Tibial artery (tissue), 4 donors: ENCODE data around the gene CRLF1.
"Not testable (repeated sequence)": the region's sequence is repeated elsewhere in the genome, so short reads cannot be mapped to it uniquely, and the experiment has no call there.

Source experiments
- DNase-seq, 2 donors: peaks; one replicate each; pipeline ENCODE4 v3.0.0-alpha.2; 2019
- H3K27ac ChIP-seq, 2 donors: fragments of 200-600 bp; sonication (generic) in 1 of 2; 1 replicate in 1 of 2; 2 replicates in 1 of 2; pipeline ENCODE4 v1.5.1; 2018 to 2019; ENCODE audit warnings: mild to moderate bottlenecking in 1 of 2
- H3K27me3 ChIP-seq, 2 donors: fragments of 200-600 bp; sonication (generic) in 1 of 2; one replicate each; pipeline versions ENCODE4 v1.5.1 to v1.6.0; 2016 to 2019
- H3K36me3 ChIP-seq, 3 donors: fragments of 200-600 bp; sonication (generic) in 2 of 3; one replicate each; pipeline ENCODE4 v1.5.1; 2016 to 2019; ENCODE audit warnings: mild to moderate bottlenecking in 2 of 3
- H3K4me1 ChIP-seq, 4 donors: fragments of 200-600 bp; sonication (generic) in 2 of 4; 1 replicate in 3 of 4; 2 replicates in 1 of 4; pipeline ENCODE4 v1.5.1; 2016 to 2019
- H3K4me3 ChIP-seq, 2 donors: fragments of 200-600 bp; sonication (generic) in 1 of 2; 1 replicate in 1 of 2; 2 replicates in 1 of 2; pipeline ENCODE4 v1.5.1; 2018 to 2019; ENCODE audit warnings: mild to moderate bottlenecking in 2 of 2
- H3K9me3 ChIP-seq, 3 donors: fragments of 200-600 bp; sonication (generic) in 1 of 3; one replicate each; pipeline ENCODE4 v1.5.1; 2016 to 2019
- CTCF ChIP-seq, 2 experiments: fragments of 200-600 bp in 1 of 2; fragments of 450-650 bp in 1 of 2; IDR thresholded peaks; one replicate each; pipeline ENCODE4 v1.5.1; 2017 to 2019; ENCODE audit warnings: antibody characterized with exemption in 2 of 2, mild to moderate bottlenecking in 1 of 2, moderate library complexity in 1 of 2
- intact Hi-C: fragments of 100-400 bp; cut with DNase I; formaldehyde crosslinking; loops from one replicate; pipeline ENCODE4 v1.15.0; 2023; ENCODE audit warnings: low total_unique reads

CRLF1 gene

DNA sequence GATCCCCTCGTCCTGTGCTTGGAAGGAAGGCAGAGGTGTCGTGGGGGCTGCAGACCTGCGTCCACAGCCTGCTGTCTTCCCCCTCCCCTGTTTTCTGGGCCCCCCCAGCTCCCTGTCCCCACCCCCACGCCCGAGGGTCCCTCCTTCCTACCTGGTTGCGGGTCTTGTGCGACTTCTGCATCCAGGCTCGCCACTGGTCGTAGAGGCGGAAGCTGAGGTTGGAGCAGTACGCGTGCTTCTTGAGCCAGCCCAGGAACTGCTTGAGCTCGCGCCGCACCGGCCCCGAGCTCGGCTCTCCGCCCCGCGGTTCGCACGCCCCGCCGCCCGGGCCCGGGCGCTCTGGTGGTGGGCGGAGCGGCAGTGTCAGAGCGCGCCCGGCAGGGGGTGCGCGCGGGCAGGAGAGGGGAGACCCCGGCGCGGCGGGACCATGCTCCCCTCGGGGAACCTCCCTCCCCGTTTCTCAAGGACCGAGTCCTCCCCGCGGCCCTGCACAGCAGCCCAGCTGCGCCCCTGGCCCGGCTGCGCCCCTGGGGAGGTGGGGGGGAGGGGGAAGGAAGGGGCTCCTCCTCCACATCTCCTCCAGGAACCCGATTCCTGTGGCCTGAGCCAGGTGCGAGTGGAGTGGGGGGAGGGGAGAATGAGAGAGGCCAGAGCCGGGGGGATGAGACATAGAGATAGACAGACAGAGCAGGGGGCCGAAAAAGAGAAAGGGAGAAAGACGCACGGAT, 12.3 kb downstream of the CRLF1 start:
- Histone ChIP-seq H3K4me3 (peak overlapping the region; percentile 27 to 42), H3K27ac (peak overlapping the region; percentile 51 to 74), H3K9me3 (no peaks in the 10 kb centered on the region), H3K36me3 (peaks cover 7 to 20% (median 14%) of the 10 kb centered on the region in 3 donors), H3K4me1 (peaks cover 0 to 34% (median 28%) of the 10 kb centered on the region in 4 donors), H3K27me3 (peaks cover 0 to 18% of the 10 kb centered on the region in 2 donors)
- DNase-seq: peak; percentile 68 to 86
- intact Hi-C loops: loop anchor here (10.0 kb wide), 1 partner anchor 251 kb away; no protein-coding TSS in a partner anchor
- TF ChIP-seq CTCF (IDR thresholded peaks at IDR 0.05): peak; percentile 91 to 95

- no peak for DNase-seq
- Histone ChIP-seq H3K36me3 (peaks cover 4 to 20% (median 6%) of the 10 kb centered on the region in 3 donors), H3K4me3 (peak overlapping the region; percentile 27 to 42), H3K27ac (peak overlapping the region; percentile 51 to 74), H3K27me3 (peaks cover 0 to 11% of the 10 kb centered on the region in 2 donors), H3K4me1 (peaks cover 0 to 37% (median 28%) of the 10 kb centered on the region in 4 donors), H3K9me3 (no peaks in the 10 kb centered on the region)
- intact Hi-C loops: loop anchor here (10.0 kb wide), 1 partner anchor 251 kb away; no protein-coding TSS in a partner anchor
- TF ChIP-seq CTCF (IDR thresholded peaks at IDR 0.05): no peak
Measured at GRCh38 chr19:18593367-18594095, 13.1 kb downstream of the CRLF1 start.

- H3K4me1 ChIP-seq: peaks cover 0 to 44% (median 35%) of the 10 kb centered on the region in 4 donors
- not testable (repeated sequence) for H3K27me3 ChIP-seq, DNase-seq, H3K4me3 ChIP-seq, H3K27ac ChIP-seq, H3K9me3 ChIP-seq
- peaks cover 0 to 20% (median 0%) of the 10 kb centered on the region in 3 donors for H3K36me3 ChIP-seq
- intact Hi-C loops: loop anchor here (10.0 kb wide), 1 partner anchor 252 kb away; no protein-coding TSS in a partner anchor
Measured at GRCh38 chr19:18592732-18593131, 13.9 kb downstream of the CRLF1 start.

DNA sequence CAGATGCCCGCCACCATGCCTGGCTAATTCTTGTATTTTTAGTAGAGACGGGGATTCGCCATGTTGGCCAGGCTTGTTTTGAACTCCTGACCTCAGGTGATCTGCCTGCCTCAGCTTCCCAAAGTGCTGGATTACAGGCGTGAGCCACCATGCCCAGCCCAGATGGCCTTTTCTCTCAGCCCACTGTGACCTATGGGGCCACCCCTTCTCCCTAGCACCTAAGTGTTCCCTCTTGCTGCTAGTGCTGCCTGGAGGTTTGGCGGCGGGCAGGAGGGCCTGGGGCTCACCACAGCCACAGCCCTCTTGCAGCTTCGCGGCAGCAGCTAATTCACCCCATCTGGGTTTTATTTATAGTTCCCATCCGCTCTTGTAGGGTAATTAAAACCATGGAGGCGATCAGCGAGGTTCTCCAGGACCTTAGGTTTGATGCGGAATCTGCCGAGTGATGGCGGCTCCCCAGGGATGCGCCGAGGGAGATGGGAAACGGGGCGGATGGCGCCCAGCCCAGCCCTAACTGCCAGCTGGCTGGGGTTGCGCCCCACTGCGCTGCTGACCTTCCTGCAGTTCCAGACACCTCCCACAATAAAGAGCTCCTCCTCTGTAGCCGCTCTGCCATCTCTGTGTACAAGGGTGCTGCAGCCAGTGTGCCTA, 14.7 kb downstream of the CRLF1 start:
- Histone ChIP-seq H3K4me3 (no peak overlapping the region), H3K4me1 (peaks cover 0 to 46% (median 36%) of the 10 kb centered on the region in 4 donors), H3K9me3 (no peaks in the 10 kb centered on the region), H3K27me3 (no peaks in the 10 kb centered on the region), H3K27ac (no peak overlapping the region), H3K36me3 (peaks cover 0 to 20% (median 0%) of the 10 kb centered on the region in 3 donors)
- peak in 1 of 2 donors; percentile 77 for DNase-seq
- no peak for TF ChIP-seq CTCF (IDR thresholded peaks at IDR 0.05)
- intact Hi-C loops: loop anchor here (10.0 kb wide), 1 partner anchor 253 kb away; no protein-coding TSS in a partner anchor

DNA sequence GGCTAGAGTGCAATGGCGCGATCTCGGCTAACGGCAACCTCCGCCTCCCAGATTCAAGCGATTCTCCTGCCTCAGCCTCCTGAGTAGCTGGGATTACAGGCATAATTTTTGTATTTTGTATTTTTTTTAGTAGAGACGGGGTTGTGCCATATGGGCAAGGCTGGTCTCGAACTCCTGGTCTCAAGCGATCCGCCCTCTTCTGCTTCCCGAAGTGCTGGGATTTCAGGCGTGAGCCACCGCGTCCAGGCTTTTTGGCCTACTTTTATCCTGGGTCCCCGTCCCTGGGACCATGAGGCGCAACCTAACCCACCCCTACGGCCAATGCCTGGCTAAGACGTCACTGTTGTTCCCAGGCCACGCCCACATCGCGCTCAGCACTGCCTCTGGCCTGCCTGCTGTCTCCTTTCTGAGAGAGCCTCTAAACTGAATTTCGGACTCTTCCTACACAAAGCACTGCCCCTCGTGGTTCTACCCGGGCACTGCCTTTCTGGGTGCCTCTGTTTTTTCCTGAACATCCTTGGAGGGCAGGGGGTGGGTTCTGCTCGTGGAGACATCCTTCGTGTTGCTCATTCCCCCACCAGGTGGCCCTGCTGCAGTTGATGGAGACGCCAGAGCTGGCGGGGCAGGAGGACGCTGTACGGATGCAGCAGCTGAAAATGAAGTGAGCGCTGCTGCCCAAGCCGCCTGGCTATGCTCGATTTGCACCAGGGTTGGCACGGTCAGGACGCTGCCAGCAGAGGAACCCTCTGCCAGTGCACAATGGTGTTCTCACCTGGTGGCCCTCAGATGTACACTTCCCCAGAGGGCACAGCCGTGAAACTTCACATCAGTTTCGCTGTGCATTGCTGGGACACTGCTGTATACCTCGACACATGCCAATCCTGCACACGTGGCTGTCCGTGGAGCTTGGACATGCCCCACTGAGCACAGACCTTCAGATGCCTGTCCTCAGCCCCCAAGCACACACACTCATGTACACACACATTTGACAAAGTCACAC, 16.0 kb downstream of the CRLF1 start:
- peak overlapping the region in 1 of 2 donors; percentile 72 for H3K4me3 ChIP-seq
- H3K36me3 ChIP-seq: peaks cover 0 to 20% (median 0%) of the 10 kb centered on the region in 3 donors
- H3K27ac ChIP-seq: peak overlapping the region in 1 of 2 donors; percentile 84
- no peaks in the 10 kb centered on the region for H3K27me3 ChIP-seq
- peak; percentile 62 to 85 for DNase-seq
- peaks cover 0 to 43% (median 35%) of the 10 kb centered on the region in 4 donors for H3K4me1 ChIP-seq
- intact Hi-C loops: loop anchor here (10.0 kb wide), 1 partner anchor 254 kb away; no protein-coding TSS in a partner anchor
- no peaks in the 10 kb centered on the region for H3K9me3 ChIP-seq
- TF ChIP-seq CTCF (IDR thresholded peaks at IDR 0.05): peak in 1 of 2 experiments; percentile 4
